ENCODE measurements around the gene CDH23. TPM values are rescaled to one million over a fixed set of nuclear protein-coding genes. Genes with fewer than 3 reads are reported as not detected.

Gene CDH23
- total RNA-seq, 2 experiments from 2014 or later: 4.0 to 4.5 TPM

DNA sequence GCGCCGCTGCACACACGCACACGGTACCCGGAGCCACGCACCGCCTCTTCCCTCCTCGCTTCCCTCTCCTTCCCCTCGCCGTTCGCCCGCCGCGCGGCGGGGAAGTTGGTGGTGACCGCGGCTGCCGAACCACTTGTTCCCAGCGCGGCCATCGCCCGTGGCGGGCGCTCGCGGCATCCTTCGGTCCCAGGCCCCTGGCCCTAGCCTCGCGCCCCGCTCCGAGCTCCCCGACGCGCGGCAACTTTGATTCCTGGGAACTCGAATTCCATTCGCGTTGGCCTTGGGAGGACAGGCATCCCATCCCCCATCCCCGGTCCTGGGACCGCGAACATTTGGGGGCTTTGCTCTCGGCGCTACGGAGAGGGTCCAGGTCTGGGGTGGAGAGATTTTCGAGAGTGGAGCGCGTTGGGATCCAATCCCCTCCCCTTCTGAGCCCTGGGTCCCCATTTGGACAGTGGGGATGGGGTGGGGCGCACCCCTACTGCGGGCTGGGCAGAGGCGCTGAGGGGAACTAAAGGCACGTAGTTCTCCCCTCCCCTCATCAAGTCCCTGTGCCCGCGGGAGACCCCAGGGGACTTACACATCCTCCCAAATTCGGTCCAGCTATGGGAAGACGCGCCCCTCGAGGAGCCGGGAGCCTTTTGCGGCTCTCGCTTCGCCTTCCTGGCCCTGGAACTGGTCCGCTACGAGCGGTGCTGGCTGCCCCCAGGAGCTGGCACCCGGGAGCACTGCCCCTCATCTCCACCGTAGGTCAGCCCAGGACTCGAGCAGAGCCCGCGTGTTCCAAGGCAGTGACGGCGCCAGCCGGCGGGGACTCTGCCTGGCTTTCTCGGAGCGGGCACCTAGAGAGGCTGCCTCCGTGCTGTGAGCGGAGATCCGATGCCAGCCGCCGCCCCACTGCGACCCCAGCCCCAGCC is 834 bp downstream of the CDH23 start:
- POLR2A ChIA-PET: no interaction called here
- CTCF ChIA-PET: interaction anchor here (0.7 to 1.8 kb wide), 5 partner anchors 12 to 377 kb away, joined by 3 to 4 read pairs (median 3); no protein-coding TSS in a partner anchor
- no peaks in the 10 kb centered on the region for H3K9me3 Mint-ChIP-seq
- H3K36me3 Mint-ChIP-seq (ENCODE audit: low read depth): no peaks in the 10 kb centered on the region
- no peak for DNase-seq
- peaks cover 57% of the 10 kb centered on the region for H3K27me3 Mint-ChIP-seq
- no peak overlapping the region for H3K27ac Mint-ChIP-seq
- no peak overlapping the region for H3K4me3 Mint-ChIP-seq
- peaks cover 2% of the 10 kb centered on the region for H3K4me1 Mint-ChIP-seq

- ChIA-PET CTCF (interaction anchor here (0.9 kb wide), 1 partner anchor 15 kb away, joined by 3 read pairs; no protein-coding TSS in a partner anchor), POLR2A (no interaction called here)
- Mint-ChIP-seq H3K4me1 (peaks cover 2% of the 10 kb centered on the region), H3K36me3 (ENCODE audit: low read depth) (no peaks in the 10 kb centered on the region), H3K27ac (no peak overlapping the region), H3K27me3 (peaks cover 54% of the 10 kb centered on the region), H3K4me3 (no peak overlapping the region), H3K9me3 (no peaks in the 10 kb centered on the region)
- DNase-seq: no peak
Observed at GRCh38 chr10:71398976-71399375, 2.3 kb downstream of the CDH23 start.

- Mint-ChIP-seq H3K4me3 (no peak overlapping the region), H3K9me3 (no peaks in the 10 kb centered on the region), H3K27me3 (peaks cover 45% of the 10 kb centered on the region), H3K36me3 (ENCODE audit: low read depth) (no peaks in the 10 kb centered on the region), H3K4me1 (peaks cover 2% of the 10 kb centered on the region), H3K27ac (no peak overlapping the region)
- no peak for DNase-seq
- ChIA-PET POLR2A (no interaction called here), CTCF (no interaction called here)
Observed at GRCh38 chr10:71399946-71400345, 3.2 kb downstream of the CDH23 start.

GRCh38 chr10:71401056-71401455 is 4.3 kb downstream of the CDH23 start:
- CTCF ChIA-PET: no interaction called here
- Mint-ChIP-seq H3K27me3 (peaks cover 36% of the 10 kb centered on the region), H3K36me3 (ENCODE audit: low read depth) (no peaks in the 10 kb centered on the region), H3K4me1 (peaks cover under 1% of the 10 kb centered on the region), H3K4me3 (no peak overlapping the region), H3K9me3 (no peaks in the 10 kb centered on the region), H3K27ac (no peak overlapping the region)
- POLR2A ChIA-PET: no interaction called here
- no peak for DNase-seq

- no peak for DNase-seq
Observed at GRCh38 chr10:71402005-71402404, 5.3 kb downstream of the CDH23 start.

DNA sequence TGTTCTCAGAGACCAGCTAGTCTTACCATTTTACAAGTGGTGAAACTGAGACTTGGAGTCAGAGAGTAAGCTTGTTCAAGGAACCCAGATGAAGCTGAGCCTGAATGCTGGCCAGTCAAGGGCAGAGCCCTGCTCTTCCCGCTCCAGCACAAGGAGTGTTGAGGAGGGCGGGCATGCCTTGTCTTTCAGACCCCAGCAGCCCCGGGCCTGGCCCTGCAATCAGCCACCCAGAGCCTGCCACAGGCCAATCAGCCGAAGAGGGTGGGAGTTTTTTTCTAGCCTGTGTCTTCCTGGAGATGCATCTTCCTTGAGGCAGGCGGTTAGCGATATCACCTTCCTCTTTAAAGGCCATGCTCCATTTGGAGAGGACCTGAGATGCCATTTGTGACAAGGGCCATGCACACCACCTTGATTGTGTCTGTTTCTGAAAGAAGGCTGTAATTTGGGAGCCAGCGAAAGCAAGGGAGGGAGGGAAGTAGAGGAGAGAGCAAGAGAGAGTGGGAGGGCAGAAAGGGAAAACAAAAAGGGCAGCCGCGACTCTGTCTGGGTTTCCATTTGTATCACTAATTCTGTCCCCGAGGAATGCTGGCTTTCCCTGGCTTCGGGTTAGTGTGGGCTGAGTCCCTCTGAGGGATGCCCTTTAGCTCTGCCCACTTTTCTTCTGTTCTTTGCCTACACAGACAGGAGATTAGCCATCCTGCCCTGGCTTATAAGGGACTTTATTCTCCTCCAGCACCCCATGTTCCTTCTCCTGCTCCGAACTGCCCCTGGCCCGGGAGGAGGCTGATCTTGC is 8.0 kb downstream of the CDH23 start:
- no peaks in the 10 kb centered on the region for H3K9me3 Mint-ChIP-seq
- POLR2A ChIA-PET: no interaction called here
- peaks cover 10% of the 10 kb centered on the region for H3K27me3 Mint-ChIP-seq
- no peaks in the 10 kb centered on the region for H3K36me3 Mint-ChIP-seq (ENCODE audit: low read depth)
- H3K4me1 Mint-ChIP-seq: no peaks in the 10 kb centered on the region
- H3K4me3 Mint-ChIP-seq: no peak overlapping the region
- H3K27ac Mint-ChIP-seq: no peak overlapping the region
- CTCF ChIA-PET: no interaction called here
- DNase-seq: no peak

More at GRCh38 chr10:71402005-71402404, 5.3 kb downstream of the CDH23 start:
- H3K27me3 Mint-ChIP-seq: peaks cover 35% of the 10 kb centered on the region
- no peaks in the 10 kb centered on the region for H3K4me1 Mint-ChIP-seq
- no peaks in the 10 kb centered on the region for H3K9me3 Mint-ChIP-seq
- no peaks in the 10 kb centered on the region for H3K36me3 Mint-ChIP-seq (ENCODE audit: low read depth)
- H3K4me3 Mint-ChIP-seq: no peak overlapping the region
- ChIA-PET POLR2A (no interaction called here), CTCF (no interaction called here)
- H3K27ac Mint-ChIP-seq: no peak overlapping the region

DNA sequence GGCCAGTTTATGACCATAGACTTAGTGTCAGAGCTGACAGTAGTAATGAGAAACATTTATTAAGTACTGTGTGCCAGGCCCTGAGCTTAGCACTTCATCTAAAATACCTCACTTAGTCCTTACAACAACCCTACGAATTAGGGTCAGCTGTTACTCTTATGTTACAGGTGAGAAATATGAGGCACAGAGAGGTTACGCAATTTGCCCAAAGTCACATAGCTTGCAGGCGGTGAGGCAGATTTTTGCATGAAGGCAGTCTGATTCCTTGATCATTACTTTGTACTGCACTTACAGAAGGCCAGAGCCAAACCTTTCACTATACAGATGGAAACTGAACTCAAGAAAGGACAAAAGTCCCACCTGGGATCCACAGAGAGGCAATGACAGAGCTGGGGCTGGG is 10.2 kb downstream of the CDH23 start:
- peaks cover 4% of the 10 kb centered on the region for H3K9me3 Mint-ChIP-seq
- H3K27me3 Mint-ChIP-seq: peaks cover 4% of the 10 kb centered on the region
- no peak for DNase-seq
- ChIA-PET POLR2A (interaction anchor here (0.6 kb wide), 1 partner anchor 215 kb away, joined by 3 read pairs; no protein-coding TSS in a partner anchor), CTCF (interaction anchor here (0.6 kb wide), 1 partner anchor 48 kb away, joined by 4 read pairs; no protein-coding TSS in a partner anchor)
- no peak overlapping the region for H3K27ac Mint-ChIP-seq
- H3K36me3 Mint-ChIP-seq (ENCODE audit: low read depth): no peaks in the 10 kb centered on the region
- no peak overlapping the region for H3K4me3 Mint-ChIP-seq
- H3K4me1 Mint-ChIP-seq: no peaks in the 10 kb centered on the region

GRCh38 chr10:71408436-71409225 is 11.9 kb downstream of the CDH23 start:
- no peak for DNase-seq
- POLR2A ChIA-PET: no interaction called here

GRCh38 chr10:71409516-71410104 is 12.9 kb downstream of the CDH23 start:
- Mint-ChIP-seq H3K4me1 (no peaks in the 10 kb centered on the region), H3K9me3 (peaks cover 5% of the 10 kb centered on the region), H3K36me3 (ENCODE audit: low read depth) (no peaks in the 10 kb centered on the region), H3K4me3 (no peak overlapping the region), H3K27me3 (peaks cover 24% of the 10 kb centered on the region), H3K27ac (no peak overlapping the region)
- ChIA-PET CTCF (interaction anchor here (0.8 kb wide), 1 partner anchor 12 kb away, joined by 3 read pairs; no protein-coding TSS in a partner anchor), POLR2A (no interaction called here)
- no peak for DNase-seq

More at GRCh38 chr10:71408436-71409225, 11.9 kb downstream of the CDH23 start:
- Mint-ChIP-seq H3K27ac (no peak overlapping the region), H3K9me3 (peaks cover 5% of the 10 kb centered on the region), H3K4me1 (no peaks in the 10 kb centered on the region), H3K27me3 (peaks cover 16% of the 10 kb centered on the region), H3K4me3 (no peak overlapping the region), H3K36me3 (ENCODE audit: low read depth) (no peaks in the 10 kb centered on the region)
- CTCF ChIA-PET: no interaction called here

DNA sequence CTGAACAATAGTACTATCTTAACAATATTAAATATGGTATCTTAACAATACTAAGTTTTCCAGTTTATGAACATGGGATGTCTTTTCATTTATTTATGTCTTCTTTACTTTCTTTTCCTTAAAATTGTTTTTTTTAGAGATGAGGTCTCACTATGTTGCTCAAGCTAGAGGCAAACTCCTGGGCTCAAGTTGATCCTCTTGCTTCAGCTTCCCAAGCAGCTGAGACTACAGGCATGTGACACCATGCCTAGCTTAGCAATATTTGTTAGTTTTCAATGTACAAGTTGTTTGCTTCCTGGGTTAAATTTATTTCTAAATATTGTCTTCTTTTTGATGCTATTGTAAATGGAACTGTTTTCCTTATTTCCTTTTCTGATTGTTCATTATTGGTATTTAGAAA is 16.9 kb downstream of the CDH23 start:
- ChIA-PET CTCF (interaction anchor here (0.6 to 1.4 kb wide), 2 partner anchors 15 to 646 kb away, joined by 3 read pairs; no protein-coding TSS in a partner anchor), POLR2A (no interaction called here)
- Mint-ChIP-seq H3K36me3 (ENCODE audit: low read depth) (no peaks in the 10 kb centered on the region), H3K4me1 (no peaks in the 10 kb centered on the region), H3K9me3 (peaks cover 5% of the 10 kb centered on the region), H3K27ac (no peak overlapping the region), H3K4me3 (no peak overlapping the region), H3K27me3 (peaks cover 34% of the 10 kb centered on the region)
- no peak for DNase-seq

DNA sequence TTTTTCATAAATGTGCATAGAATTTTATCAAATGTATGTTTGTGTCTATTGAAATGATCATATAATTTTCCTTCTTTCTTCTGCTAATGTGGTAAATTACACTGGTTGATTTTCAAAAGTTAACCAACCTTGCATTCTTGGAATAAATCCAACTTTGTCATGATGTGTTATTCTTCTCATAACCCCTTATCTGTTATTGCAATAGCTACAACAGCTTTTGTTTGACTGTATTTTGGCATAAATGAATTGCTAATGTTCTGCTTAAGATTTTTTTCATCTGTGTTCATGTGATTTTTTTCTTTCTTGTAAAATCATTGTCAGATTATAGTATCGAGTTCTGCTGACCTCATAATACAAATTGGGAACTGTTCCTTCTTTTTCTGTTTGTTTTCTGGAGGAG is 17.6 kb downstream of the CDH23 start:
- no peak for DNase-seq
- H3K9me3 Mint-ChIP-seq: peaks cover 5% of the 10 kb centered on the region
- POLR2A ChIA-PET: no interaction called here
- H3K27ac Mint-ChIP-seq: no peak overlapping the region
- no peaks in the 10 kb centered on the region for H3K4me1 Mint-ChIP-seq
- H3K4me3 Mint-ChIP-seq: no peak overlapping the region
- no peaks in the 10 kb centered on the region for H3K36me3 Mint-ChIP-seq (ENCODE audit: low read depth)
- peaks cover 34% of the 10 kb centered on the region for H3K27me3 Mint-ChIP-seq
- CTCF ChIA-PET: interaction anchor here (1.4 kb wide), 1 partner anchor 16 kb away, joined by 3 read pairs; no protein-coding TSS in a partner anchor

- Mint-ChIP-seq H3K36me3 (ENCODE audit: low read depth) (no peaks in the 10 kb centered on the region), H3K27me3 (peaks cover 19% of the 10 kb centered on the region), H3K9me3 (no peaks in the 10 kb centered on the region), H3K4me3 (no peak overlapping the region), H3K4me1 (no peaks in the 10 kb centered on the region), H3K27ac (no peak overlapping the region)
- ChIA-PET POLR2A (no interaction called here), CTCF (no interaction called here)
- DNase-seq: no peak
Observed at GRCh38 chr10:71419002-71419540, 22.4 kb downstream of the CDH23 start.

All from activated CD4-positive, alpha-beta T cell treated with anti-CD3 and anti-CD28 coated beads, Interleukin-2, amount 10 ng/mL, durations not matched to agents 7 days and 5 days (primary cell).